ENCODE measurements around the gene VWA5A. TPM values are rescaled to one million over a fixed set of nuclear protein-coding genes. Genes with fewer than 3 reads are reported as not detected.

Gene VWA5A, protein sequence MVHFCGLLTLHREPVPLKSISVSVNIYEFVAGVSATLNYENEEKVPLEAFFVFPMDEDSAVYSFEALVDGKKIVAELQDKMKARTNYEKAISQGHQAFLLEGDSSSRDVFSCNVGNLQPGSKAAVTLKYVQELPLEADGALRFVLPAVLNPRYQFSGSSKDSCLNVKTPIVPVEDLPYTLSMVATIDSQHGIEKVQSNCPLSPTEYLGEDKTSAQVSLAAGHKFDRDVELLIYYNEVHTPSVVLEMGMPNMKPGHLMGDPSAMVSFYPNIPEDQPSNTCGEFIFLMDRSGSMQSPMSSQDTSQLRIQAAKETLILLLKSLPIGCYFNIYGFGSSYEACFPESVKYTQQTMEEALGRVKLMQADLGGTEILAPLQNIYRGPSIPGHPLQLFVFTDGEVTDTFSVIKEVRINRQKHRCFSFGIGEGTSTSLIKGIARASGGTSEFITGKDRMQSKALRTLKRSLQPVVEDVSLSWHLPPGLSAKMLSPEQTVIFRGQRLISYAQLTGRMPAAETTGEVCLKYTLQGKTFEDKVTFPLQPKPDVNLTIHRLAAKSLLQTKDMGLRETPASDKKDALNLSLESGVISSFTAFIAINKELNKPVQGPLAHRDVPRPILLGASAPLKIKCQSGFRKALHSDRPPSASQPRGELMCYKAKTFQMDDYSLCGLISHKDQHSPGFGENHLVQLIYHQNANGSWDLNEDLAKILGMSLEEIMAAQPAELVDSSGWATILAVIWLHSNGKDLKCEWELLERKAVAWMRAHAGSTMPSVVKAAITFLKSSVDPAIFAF
- 10 to 100 TPM; 13.3 to 22.2 (median 15.0) TPM for total RNA-seq

DNA sequence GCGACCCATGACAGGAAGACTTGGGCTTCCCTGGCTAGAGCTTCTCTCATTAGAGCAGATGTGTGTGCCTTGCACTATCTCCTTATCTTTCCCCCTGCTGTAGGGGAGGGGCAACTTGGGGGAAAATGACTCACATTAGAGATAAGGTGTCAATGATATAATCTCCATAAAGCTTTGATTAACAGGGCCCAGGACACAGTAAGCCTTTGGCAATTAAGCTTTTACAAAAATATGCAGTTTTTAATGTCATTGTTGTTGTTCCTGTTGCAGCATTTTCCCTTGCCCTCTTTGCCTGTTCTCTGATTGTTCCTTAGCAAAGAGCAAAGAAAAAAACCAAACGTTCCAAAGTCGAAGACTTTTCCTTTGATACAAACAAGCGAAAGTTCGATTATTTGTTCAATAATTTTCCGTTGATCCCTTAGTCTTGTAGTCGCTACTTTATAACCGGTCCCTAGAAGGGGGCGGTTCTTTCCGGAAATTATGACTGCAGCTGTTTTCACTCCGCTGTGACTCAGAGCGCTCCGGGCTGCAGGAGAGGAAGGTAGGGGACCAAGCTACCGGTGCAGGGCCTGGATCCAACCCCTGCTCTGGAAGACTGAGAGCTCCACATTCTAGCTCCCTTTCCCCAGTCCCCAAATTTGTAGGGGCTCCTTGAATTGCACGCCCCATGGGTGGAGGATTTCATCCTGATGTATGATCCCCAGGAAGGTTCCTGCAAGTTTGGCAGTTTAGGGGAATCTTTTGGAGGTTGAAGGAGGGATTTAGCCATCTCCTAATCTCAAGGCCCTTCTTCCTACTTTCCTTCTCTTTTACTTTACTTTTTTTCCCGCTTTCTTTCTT, at the start of gene VWA5A:
VWA5A (plus strand) TSS at position 509 of the 840 bp plus-strand sequence. CDS start 2,062 bp downstream, outside the sequence.
- no peaks in the 10 kb centered on the region for H3K9me3 ChIP-seq
- no peaks in the 10 kb centered on the region for H3K27me3 ChIP-seq
- 4% methylated on average over 16 of the region's 16 CpGs for WGBS
- intact Hi-C loops (cut with DNase I), result no loop called here
- TF ChIP-seq EP300 (IDR thresholded peaks at IDR 0.05) (no peak), POLR2AphosphoS5 (IDR thresholded peaks at IDR 0.05) (peak; percentile 87 to 92), POLR2A (IDR thresholded peaks at IDR 0.05; ENCODE audit: low read depth) (peak; percentile 44)
- TF ChIP-seq, protein P1, sequence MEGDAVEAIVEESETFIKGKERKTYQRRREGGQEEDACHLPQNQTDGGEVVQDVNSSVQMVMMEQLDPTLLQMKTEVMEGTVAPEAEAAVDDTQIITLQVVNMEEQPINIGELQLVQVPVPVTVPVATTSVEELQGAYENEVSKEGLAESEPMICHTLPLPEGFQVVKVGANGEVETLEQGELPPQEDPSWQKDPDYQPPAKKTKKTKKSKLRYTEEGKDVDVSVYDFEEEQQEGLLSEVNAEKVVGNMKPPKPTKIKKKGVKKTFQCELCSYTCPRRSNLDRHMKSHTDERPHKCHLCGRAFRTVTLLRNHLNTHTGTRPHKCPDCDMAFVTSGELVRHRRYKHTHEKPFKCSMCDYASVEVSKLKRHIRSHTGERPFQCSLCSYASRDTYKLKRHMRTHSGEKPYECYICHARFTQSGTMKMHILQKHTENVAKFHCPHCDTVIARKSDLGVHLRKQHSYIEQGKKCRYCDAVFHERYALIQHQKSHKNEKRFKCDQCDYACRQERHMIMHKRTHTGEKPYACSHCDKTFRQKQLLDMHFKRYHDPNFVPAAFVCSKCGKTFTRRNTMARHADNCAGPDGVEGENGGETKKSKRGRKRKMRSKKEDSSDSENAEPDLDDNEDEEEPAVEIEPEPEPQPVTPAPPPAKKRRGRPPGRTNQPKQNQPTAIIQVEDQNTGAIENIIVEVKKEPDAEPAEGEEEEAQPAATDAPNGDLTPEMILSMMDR (IDR thresholded peaks at IDR 0.05), result no peak
- peaks cover 4 to 28% (median 14%) of the 10 kb centered on the region in 4 donors for H3K36me3 ChIP-seq
- H3K4me3 ChIP-seq, result peak within 1 kb of the TSS; percentile 58 to 71 (median 60)
- peaks cover 14 to 21% (median 19%) of the 10 kb centered on the region in 4 donors for H3K4me1 ChIP-seq
- H3K27ac ChIP-seq (replicated peaks in 1 of 4), result peak within 1 kb of the TSS; percentile 45 to 74 (median 56)
- peak; percentile 94 for DNase-seq (ENCODE audit: extremely low spot score)

- no peaks in the 10 kb centered on the region for H3K9me3 ChIP-seq
- peaks cover 0 to 36% (median 0%) of the 10 kb centered on the region in 4 donors for H3K27me3 ChIP-seq
- 61% methylated on average over 4 of the region's 4 CpGs for WGBS
- no peaks in the 10 kb centered on the region for H3K36me3 ChIP-seq
- intact Hi-C loops (cut with DNase I), result no loop called here
- peaks cover 0 to 15% (median 8%) of the 10 kb centered on the region in 4 donors for H3K4me1 ChIP-seq
- no peak overlapping the region for H3K4me3 ChIP-seq
- H3K27ac ChIP-seq (replicated peaks in 1 of 4), result no peak overlapping the region
- no peak for DNase-seq (ENCODE audit: extremely low spot score)
- no peak for TF ChIP-seq EP300 (IDR thresholded peaks at IDR 0.05)
- no peak for TF ChIP-seq POLR2AphosphoS5 (IDR thresholded peaks at IDR 0.05)
These were observed 46.6 kb upstream of the VWA5A start for GRCh38 chr11:124068601-124069110.

DNA sequence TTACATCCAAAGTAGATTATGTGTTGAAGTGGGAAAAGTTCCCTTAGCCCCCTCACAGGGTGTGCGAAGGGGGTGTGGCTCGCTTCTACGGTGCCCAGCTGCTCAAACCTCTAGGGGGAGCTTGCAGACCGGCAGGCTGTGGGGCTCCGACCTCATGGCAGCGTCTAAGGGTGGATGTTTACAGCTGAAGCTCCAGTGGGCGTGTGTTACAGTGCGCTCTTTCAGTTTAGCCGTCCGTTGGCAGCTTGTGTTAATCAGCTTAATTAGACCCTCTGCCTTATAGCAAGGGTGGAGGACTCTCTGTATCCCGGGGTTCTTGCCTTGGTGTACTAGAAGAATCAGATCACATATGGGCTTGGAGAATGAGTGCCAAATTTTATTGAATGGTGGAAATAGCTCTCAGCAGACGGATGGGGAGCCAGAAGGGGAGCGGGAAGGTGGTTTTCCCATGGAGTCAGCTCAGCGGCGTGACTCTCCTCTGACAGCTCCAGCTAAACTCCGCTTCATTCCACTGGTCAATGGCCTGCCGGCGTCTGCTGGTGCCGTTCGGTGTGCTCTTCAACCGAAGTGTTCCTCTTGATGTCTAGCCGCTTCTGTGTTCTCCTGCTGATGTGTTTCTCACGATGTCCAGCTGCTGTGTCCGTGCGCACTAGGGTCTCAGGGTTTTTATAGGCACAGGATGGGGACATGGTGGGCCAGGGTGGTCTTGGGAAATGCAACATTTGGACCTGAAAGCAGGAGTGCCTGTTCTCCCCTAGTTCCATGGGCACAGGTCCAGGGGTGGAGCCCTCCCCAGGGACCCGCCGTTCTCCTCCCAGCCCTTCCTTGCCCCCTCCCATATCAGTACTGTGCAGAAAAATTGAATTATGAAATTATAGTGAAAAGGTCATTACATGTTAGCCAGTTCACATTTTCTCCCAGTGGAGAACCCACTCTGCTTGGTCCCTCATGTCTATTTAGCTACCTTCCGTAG, 45.5 kb upstream of the VWA5A start:
- intact Hi-C loops (cut with DNase I), result loop anchor here (10.0 kb wide), 1 partner anchor 515 kb away; no protein-coding TSS in a partner anchor
- no peak for DNase-seq (ENCODE audit: extremely low spot score)
- peaks cover 0 to 36% (median 0%) of the 10 kb centered on the region in 4 donors for H3K27me3 ChIP-seq

More for the DNA sequence above, 45.5 kb upstream of the VWA5A start:
- Histone ChIP-seq H3K4me3 (peak overlapping the region in 3 of 4 donors; percentile 28 to 34 (median 28)), H3K9me3 (no peaks in the 10 kb centered on the region), H3K27ac (replicated peaks in 1 of 4) (no peak overlapping the region), H3K36me3 (no peaks in the 10 kb centered on the region), H3K4me1 (peaks cover 0 to 15% (median 8%) of the 10 kb centered on the region in 4 donors)
- TF ChIP-seq, protein P1 (IDR thresholded peaks at IDR 0.05), result peak in 2 of 3 experiments; percentile 12 to 37
- TF ChIP-seq POLR2AphosphoS5 (IDR thresholded peaks at IDR 0.05) (no peak), EP300 (IDR thresholded peaks at IDR 0.05) (no peak)
- WGBS, result 42% methylated on average over 28 of the region's 28 CpGs
